HFF-Myc (cell line): ENCODE data around the gene LPAR1.

Experiments
- DNase-seq: peaks from one replicate; pipeline ENCODE4 v3.0.0-alpha.2; 2011; ENCODE audit warnings: low read depth; ENCODE audit errors: extremely low read depth
- H3K4me3 ChIP-seq: replicated peaks from 2 replicates; pipeline ENCODE4 v1.5.1; 2011; ENCODE audit warnings: low read depth, mild to moderate bottlenecking, control low read depth, low read length
- TF ChIP-seq, protein P1 (sequence below): IDR thresholded peaks from 2 replicates; pipeline ENCODE4 v1.5.1; 2012; ENCODE audit warnings: mild to moderate bottlenecking, low read depth, low read length, control low read depth; ENCODE audit errors: missing control alignments

Gene LPAR1

DNA sequence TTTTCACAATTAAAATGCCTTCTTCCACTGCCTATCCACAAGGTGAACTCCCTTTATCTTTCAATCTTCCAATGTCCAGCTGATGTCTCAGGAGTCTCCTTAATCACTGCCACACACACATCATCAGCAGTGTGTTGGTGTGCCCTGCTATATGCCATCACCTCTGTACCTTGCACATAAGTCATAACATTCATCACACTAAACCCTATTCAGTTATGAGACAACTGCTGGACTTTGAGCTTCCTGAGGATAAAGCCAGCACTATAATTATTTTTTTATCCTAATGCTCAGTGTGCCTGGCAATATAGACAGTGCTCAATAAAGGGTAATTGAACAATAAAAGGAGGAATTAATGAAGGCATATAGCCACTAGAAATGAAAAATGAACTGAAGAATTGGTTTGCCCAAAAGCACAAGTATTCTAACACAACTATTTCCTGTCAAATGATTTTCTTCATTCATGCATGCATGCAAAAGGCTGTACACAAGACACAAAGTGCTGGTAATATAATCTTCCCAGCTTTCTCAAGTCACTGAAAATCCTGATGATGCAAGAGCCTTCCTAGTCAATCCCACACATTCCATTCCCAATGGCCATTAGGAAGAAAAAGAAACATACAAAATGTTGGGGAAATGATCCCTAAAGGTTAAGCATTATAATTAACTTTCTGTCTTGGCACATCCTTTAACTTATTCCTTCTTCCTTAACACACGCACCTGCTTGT is 32.4 kb downstream of the LPAR1 start:
- TF ChIP-seq, protein P1, sequence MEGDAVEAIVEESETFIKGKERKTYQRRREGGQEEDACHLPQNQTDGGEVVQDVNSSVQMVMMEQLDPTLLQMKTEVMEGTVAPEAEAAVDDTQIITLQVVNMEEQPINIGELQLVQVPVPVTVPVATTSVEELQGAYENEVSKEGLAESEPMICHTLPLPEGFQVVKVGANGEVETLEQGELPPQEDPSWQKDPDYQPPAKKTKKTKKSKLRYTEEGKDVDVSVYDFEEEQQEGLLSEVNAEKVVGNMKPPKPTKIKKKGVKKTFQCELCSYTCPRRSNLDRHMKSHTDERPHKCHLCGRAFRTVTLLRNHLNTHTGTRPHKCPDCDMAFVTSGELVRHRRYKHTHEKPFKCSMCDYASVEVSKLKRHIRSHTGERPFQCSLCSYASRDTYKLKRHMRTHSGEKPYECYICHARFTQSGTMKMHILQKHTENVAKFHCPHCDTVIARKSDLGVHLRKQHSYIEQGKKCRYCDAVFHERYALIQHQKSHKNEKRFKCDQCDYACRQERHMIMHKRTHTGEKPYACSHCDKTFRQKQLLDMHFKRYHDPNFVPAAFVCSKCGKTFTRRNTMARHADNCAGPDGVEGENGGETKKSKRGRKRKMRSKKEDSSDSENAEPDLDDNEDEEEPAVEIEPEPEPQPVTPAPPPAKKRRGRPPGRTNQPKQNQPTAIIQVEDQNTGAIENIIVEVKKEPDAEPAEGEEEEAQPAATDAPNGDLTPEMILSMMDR: no peak
- no peak overlapping the region for H3K4me3 ChIP-seq
- no peak for DNase-seq

- TF ChIP-seq, protein P1: no peak
- no peak for DNase-seq
- no peak overlapping the region for H3K4me3 ChIP-seq
These were observed 33.3 kb downstream of the LPAR1 start for GRCh38 chr9:111004936-111005335.

GRCh38 chr9:111003182-111003581 is 35.1 kb downstream of the LPAR1 start:
- TF ChIP-seq, protein P1: no peak
- no peak for DNase-seq
- H3K4me3 ChIP-seq: no peak overlapping the region

DNA sequence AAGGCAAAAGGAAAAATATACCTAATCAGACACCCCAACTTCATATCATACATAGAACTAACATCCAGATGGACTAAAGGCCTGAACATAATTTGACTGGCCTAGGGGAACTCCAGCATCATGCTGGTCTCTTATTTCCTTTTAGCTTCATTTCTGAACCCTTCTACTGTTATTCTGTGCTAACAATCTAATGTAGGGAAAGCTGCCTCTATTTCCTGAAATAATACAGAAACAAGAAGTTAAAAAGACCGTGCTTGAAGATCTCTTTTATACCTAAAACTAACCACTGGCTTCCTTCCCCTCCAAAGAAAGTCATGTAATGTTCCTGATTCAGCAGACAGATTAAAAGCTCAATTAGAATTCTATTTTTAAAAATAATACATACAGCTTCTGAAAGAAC is 36.7 kb downstream of the LPAR1 start:
- TF ChIP-seq, protein P1: no peak
- no peak for DNase-seq
- no peak overlapping the region for H3K4me3 ChIP-seq

DNA sequence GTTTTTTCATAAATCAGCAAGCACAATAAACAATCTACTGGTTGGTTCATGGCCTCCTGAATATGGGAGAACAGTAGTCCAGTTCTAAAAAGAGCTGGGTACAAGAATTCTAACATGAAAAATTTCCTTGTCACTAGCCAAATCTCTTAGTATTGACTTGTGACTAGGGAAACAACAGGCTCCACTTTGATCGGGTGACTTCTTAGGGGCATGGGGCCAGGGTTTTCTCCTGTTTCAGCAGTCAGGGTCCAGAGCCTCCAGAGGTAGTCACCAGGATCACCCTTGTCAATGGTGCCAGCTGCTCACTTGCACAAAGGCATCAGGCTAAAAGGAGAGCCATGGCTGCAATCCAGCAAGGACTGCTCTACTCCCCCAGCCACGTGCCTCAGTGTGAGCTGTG is 38.1 kb downstream of the LPAR1 start:
- DNase-seq: no peak
- no peak overlapping the region for H3K4me3 ChIP-seq
- TF ChIP-seq, protein P1: no peak

DNA sequence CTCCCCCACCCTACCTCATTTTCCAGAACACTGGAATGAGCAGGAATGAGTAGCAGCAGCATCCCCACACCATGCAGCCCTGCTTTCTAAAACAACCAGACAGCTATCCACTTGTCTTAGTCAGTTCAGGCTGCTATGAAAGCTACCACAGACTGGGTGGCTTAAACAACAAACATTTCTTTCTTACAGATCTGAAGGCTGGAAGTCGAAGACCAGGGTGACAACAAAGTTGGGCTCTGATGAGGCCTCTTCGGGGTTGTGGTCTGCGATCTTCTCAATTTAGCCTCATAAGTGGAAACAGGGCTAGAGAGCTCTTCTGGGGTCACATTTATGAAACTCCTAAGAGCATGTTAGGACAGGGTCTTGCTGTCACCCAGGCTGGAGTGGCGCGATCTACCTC is 38.9 kb downstream of the LPAR1 start:
- no peak overlapping the region for H3K4me3 ChIP-seq
- TF ChIP-seq, protein P1: no peak
- DNase-seq: no peak

- TF ChIP-seq, protein P1: no peak
- no peak for DNase-seq
- no peak overlapping the region for H3K4me3 ChIP-seq
These were observed 40.4 kb downstream of the LPAR1 start for GRCh38 chr9:110997847-110998246.
